Gastroesophageal sphincter (tissue), 4 donors: ENCODE data around the gene RFX4. TPM values are rescaled to one million over a fixed set of nuclear protein-coding genes. Genes with fewer than 3 reads are reported as not detected.

ENCODE experiments used
- ATAC-seq: fragments of 150-250 bp; one replicate; pipeline ENCODE4 v1.9.1; 2016; ENCODE audit warnings: mild to moderate bottlenecking, moderate library complexity
- H3K27ac ChIP-seq, 4 donors: fragments of 200-600 bp; sonication (generic) in 3 of 4; 1 replicate in 3 of 4; 2 replicates in 1 of 4; pipeline ENCODE4 v1.5.1; 2016 to 2019
- H3K27me3 ChIP-seq: fragments of 200-600 bp; sonication (generic); one replicate; pipeline ENCODE4 v1.5.1; 2019
- H3K36me3 ChIP-seq, 2 donors: fragments of 200-600 bp; sonication (generic); one replicate each; pipeline ENCODE4 v1.5.1; 2019; ENCODE audit warnings: control low read depth in 1 of 2
- H3K4me1 ChIP-seq, 3 donors: fragments of 200-600 bp; sonication (generic); 1 replicate in 2 of 3; 2 replicates in 1 of 3; pipeline ENCODE4 v1.5.1; 2016 to 2019; ENCODE audit warnings: control low read depth in 2 of 3
- H3K4me3 ChIP-seq, 2 donors: fragments of 200-600 bp; sonication (generic); one replicate each; pipeline ENCODE4 v1.5.1; 2019; ENCODE audit warnings: mild to moderate bottlenecking in 1 of 2, moderate library complexity in 1 of 2
- H3K9me3 ChIP-seq, 3 donors: fragments of 200-600 bp; sonication (generic); one replicate each; pipeline ENCODE4 v1.5.1; 2017 to 2019; ENCODE audit warnings: control low read depth in 2 of 3
- EP300 ChIP-seq: sonication (generic); formaldehyde crosslinking; IDR thresholded peaks from one replicate; pipeline ENCODE4 v1.6.1; 2017; ENCODE audit warnings: antibody characterized with exemption, mild to moderate bottlenecking
- POLR2A ChIP-seq, 2 donors: fragments of 450-650 bp; IDR thresholded peaks; one replicate each; pipeline ENCODE4 v1.6.1; 2017; ENCODE audit warnings: antibody characterized with exemption in 2 of 2, mild to moderate bottlenecking in 2 of 2, moderate library complexity in 1 of 2
- POLR2AphosphoS5 ChIP-seq: sonication (generic); formaldehyde crosslinking; IDR thresholded peaks from one replicate; pipeline ENCODE4 v1.6.1; 2017; ENCODE audit warnings: antibody characterized with exemption
- WGBS, 2 donors: methylation state at CpG; one replicate each; pipeline ENCODE4 v1.1.5; 2018; ENCODE audit warnings: low coverage in 1 of 2; 5-methylcytosine and 5-hydroxymethylcytosine counted together
- total RNA-seq, 4 donors: library from RNA; depleted of rRNA; stranded (reverse); fragments of >200 nt; gene quantifications; one replicate each; pipeline ENCODE4 v1.1.0, GENCODE V29; 2016
- TF ChIP-seq, protein P1 (sequence below), 4 experiments: fragments of 200-600 bp in 2 of 4; fragments of 450-650 bp in 2 of 4; sonication (generic) in 1 of 4; IDR thresholded peaks; one replicate each; pipeline ENCODE4 v1.5.1; 2017 to 2019; ENCODE audit warnings: antibody characterized with exemption in 4 of 4, mild to moderate bottlenecking in 2 of 4, moderate library complexity in 2 of 4

Gene RFX4
- total RNA-seq, 4 donors from 2014 or later, result not detected

DNA sequence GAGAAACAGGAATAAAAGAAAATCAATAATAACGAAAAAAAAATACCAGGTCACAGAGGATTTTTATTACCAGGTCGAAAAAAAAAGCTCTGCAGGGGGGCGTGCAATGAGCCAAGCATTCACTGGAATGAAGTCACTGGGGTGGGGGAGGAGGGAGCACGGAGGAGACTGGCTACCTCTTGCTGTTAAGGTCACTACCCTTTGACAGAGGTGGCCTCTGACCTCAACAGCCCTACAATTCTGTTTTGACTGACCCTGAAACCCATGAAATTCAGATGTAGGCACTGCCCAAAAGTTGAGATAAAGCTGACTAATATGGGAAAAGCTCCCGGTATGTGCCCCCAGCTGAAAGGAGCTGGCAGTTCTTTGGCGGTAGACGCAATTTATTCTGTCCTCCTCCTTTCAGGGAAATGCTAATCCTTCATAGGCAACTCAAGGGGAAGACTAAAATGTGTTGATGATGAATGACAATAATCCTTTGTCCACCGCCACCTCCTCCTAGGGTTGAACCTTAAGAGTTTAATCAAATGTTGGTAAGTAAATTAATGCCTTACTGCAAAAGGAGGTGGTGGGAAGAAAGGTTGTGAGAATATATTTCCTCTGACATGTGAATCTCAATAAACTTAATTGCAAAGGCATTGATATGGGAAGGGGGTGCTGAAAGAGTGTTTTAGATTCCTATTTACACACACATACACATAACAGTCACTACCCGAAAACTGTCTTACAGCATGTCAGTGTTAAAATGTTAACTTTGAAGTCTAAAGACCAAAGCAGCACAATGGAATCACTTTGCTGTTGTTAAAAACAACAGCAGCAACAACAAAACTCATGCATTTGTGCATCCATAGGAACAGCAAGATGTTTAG is 185.4 kb downstream of the RFX4 start:
- no peak for ATAC-seq
- no peak for TF ChIP-seq POLR2A (IDR thresholded peaks at IDR 0.05)
- TF ChIP-seq, protein P1, sequence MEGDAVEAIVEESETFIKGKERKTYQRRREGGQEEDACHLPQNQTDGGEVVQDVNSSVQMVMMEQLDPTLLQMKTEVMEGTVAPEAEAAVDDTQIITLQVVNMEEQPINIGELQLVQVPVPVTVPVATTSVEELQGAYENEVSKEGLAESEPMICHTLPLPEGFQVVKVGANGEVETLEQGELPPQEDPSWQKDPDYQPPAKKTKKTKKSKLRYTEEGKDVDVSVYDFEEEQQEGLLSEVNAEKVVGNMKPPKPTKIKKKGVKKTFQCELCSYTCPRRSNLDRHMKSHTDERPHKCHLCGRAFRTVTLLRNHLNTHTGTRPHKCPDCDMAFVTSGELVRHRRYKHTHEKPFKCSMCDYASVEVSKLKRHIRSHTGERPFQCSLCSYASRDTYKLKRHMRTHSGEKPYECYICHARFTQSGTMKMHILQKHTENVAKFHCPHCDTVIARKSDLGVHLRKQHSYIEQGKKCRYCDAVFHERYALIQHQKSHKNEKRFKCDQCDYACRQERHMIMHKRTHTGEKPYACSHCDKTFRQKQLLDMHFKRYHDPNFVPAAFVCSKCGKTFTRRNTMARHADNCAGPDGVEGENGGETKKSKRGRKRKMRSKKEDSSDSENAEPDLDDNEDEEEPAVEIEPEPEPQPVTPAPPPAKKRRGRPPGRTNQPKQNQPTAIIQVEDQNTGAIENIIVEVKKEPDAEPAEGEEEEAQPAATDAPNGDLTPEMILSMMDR (IDR thresholded peaks at IDR 0.05), result no peak
- H3K9me3 ChIP-seq, result no peaks in the 10 kb centered on the region
- no peaks in the 10 kb centered on the region for H3K36me3 ChIP-seq
- H3K27me3 ChIP-seq, result no peaks in the 10 kb centered on the region
- H3K4me3 ChIP-seq, result no peak overlapping the region
- peaks cover 0 to 18% (median 0%) of the 10 kb centered on the region in 3 donors for H3K4me1 ChIP-seq
- H3K27ac ChIP-seq, result no peak overlapping the region
- WGBS, 2 donors, result 45 to 72% methylated on average over 3 to 8 of the region's 9 CpGs

DNA sequence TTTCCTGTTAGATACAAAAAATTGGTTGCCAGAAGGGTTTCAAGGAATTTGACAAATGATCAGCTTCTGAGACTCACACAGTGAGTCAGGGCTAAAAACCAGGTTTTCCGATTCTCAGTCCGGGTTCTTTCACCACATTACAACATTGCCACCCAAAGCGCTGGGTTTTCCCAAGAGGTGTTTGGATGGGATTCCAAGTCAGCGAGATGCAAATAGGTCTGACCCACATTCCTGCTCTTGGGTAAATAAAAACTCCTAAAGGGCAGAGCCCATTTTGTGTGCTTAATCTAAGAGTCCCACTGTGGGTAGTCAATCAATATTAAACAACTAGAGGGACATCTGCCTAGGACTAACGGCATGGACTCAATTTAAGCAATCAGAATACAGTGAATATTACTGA is 186.3 kb downstream of the RFX4 start:
- no peak overlapping the region for H3K4me3 ChIP-seq
- peaks cover 0 to 22% (median 0%) of the 10 kb centered on the region in 3 donors for H3K4me1 ChIP-seq
- TF ChIP-seq POLR2A (IDR thresholded peaks at IDR 0.05) (no peak), POLR2AphosphoS5 (no peak), EP300 (no peak)
- TF ChIP-seq, protein P1 (IDR thresholded peaks at IDR 0.05), result no peak
- no peaks in the 10 kb centered on the region for H3K36me3 ChIP-seq
- no peak overlapping the region for H3K27ac ChIP-seq
- ATAC-seq, result no peak
- WGBS, 2 donors, result 39 to 65% methylated on average over 3 to 4 of the region's 5 CpGs
- no peaks in the 10 kb centered on the region for H3K9me3 ChIP-seq
- H3K27me3 ChIP-seq, result no peaks in the 10 kb centered on the region

DNA sequence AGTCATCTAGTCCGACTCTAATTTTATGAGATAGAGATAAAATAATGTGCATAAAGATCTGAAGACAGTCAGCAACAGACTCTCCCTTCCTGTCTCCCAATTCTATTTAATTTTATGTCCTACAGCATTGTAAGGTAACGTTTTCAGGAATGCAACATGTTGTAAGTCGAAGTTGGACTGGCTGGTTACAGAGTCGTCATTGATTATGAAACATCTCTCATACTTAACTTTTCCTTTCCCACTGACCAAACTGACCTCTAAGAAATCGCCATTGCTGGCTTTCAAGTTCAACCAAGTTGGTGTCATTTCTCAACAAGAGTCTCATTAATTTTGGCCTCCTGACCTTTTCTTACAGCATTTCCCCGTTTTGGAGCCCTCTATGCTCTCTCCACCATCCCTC is 186.7 kb downstream of the RFX4 start:
- WGBS, 2 donors, result 67 to 70% methylated on average over 6 of the region's 6 CpGs
- no peak for ATAC-seq
- H3K27ac ChIP-seq, result no peak overlapping the region
- H3K27me3 ChIP-seq, result no peaks in the 10 kb centered on the region
- H3K4me3 ChIP-seq, result no peak overlapping the region
- no peak for TF ChIP-seq POLR2A (IDR thresholded peaks at IDR 0.05)
- no peak for TF ChIP-seq EP300
- no peaks in the 10 kb centered on the region for H3K36me3 ChIP-seq
- peaks cover 0 to 22% (median 0%) of the 10 kb centered on the region in 3 donors for H3K4me1 ChIP-seq
- H3K9me3 ChIP-seq, result no peaks in the 10 kb centered on the region

DNA sequence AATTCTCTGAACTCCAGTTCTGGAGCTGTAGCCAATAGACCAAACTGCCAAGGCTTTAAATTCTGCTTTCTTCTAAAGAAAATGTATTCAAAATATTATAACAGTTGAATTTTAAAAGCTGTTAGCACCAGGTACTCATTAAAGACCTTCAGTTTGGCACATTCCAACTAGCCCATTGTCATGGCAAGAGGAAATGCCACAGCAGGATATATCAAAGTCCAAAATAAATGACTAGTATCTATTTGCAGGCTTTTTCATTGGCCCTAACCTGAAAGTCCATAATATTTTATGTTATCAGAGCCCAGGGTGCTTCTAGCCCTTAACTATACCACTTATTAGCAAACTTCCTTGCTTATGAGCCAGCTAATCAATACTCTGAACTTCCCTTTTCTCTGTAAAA is 188.6 kb downstream of the RFX4 start:
- Histone ChIP-seq H3K27me3 (no peaks in the 10 kb centered on the region), H3K4me1 (peaks cover 6 to 32% (median 8%) of the 10 kb centered on the region in 3 donors), H3K9me3 (no peaks in the 10 kb centered on the region), H3K36me3 (no peaks in the 10 kb centered on the region), H3K27ac (no peak overlapping the region), H3K4me3 (no peak overlapping the region)
- no peak for TF ChIP-seq EP300
- TF ChIP-seq POLR2AphosphoS5, result no peak
- TF ChIP-seq POLR2A (IDR thresholded peaks at IDR 0.05), result no peak
- TF ChIP-seq, protein P1 (IDR thresholded peaks at IDR 0.05), result no peak
- no peak for ATAC-seq

DNA sequence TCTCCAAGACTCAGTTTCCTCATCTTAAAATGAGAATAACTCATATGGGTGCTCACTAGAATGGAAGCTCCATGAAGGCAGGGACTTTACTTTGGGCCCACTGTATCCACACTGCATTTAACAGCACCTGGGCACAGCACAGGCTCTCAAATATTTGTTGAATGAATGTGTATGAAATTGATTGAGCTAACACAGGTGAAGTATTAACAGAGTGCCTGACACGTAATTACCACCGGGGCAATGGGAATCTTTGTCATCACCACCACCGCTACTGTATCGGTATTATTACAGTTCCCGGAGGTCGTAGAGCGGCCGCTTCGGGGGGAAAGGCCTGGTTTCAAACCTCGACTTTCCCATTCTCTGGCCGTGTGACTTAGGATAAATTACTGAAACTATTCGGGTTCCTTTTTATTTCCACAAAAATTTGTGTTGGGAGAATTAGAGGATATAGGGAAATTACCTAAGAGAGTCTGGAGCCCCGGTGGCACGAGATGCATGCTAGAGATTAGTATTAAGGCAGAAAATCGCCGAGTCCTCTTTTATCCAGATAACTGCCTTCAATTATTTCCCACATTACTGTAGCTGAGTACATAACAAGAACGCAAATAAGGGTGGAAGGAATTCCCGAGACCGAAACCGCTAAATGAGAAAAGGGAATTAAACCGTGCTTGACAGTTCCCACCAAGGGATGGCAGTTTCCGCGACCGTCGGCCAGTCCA is 190.6 kb downstream of the RFX4 start:
- H3K27me3 ChIP-seq, result no peaks in the 10 kb centered on the region
- H3K36me3 ChIP-seq, result no peaks in the 10 kb centered on the region
- H3K4me1 ChIP-seq, result peaks cover 6 to 25% (median 8%) of the 10 kb centered on the region in 3 donors
- peak overlapping the region; percentile 80 to 95 (median 92) for H3K27ac ChIP-seq
- 39 to 55% methylated on average over 18 to 25 of the region's 25 CpGs for WGBS, 2 donors
- TF ChIP-seq POLR2A (IDR thresholded peaks at IDR 0.05) (no peak), POLR2AphosphoS5 (no peak), EP300 (no peak)
- TF ChIP-seq, protein P1 (IDR thresholded peaks at IDR 0.05), result no peak
- H3K9me3 ChIP-seq, result no peaks in the 10 kb centered on the region
- H3K4me3 ChIP-seq, result peak overlapping the region; percentile 65 to 92
- peak; percentile 6 for ATAC-seq
